Measurements from ENCODE around the gene HSCB.

Gene HSCB

GRCh38 chr22:28783786-28784671 lies 42.2 kb downstream of the HSCB start:
- H3K4ac ChIP-seq (ENCODE audit: low read depth, low read length) = no peak overlapping the region
- no peak overlapping the region for H2BK120ac ChIP-seq (ENCODE audit: low read depth, low read length)
- peaks cover 6% of the 10 kb centered on the region for H3K79me2 ChIP-seq (ENCODE audit: control insufficient read depth, insufficient read depth, low read length)
- H3K4me3 ChIP-seq (ENCODE audit: low read length) = no peak overlapping the region
- WGBS (ENCODE audit: extremely low coverage, insufficient coverage, low lambda C conversion rate) = no CpG with 5 or more reads among the region's 4 CpGs
- peaks cover 2% of the 10 kb centered on the region for H3K79me1 ChIP-seq (ENCODE audit: low read length)
- no peaks in the 10 kb centered on the region for H3K4me1 ChIP-seq (ENCODE audit: control insufficient read depth, low read depth, low read length)
- H4K5ac ChIP-seq (ENCODE audit: low read length) = no peak overlapping the region
- no peak overlapping the region for H3K56ac ChIP-seq (ENCODE audit: low read length)
- no peak overlapping the region for H3K18ac ChIP-seq (ENCODE audit: low read length)
- no peak overlapping the region for H3K4me2 ChIP-seq (ENCODE audit: low read length)
- no peak overlapping the region for H3K9ac ChIP-seq (ENCODE audit: low read length)
- H3K36me3 ChIP-seq (ENCODE audit: control insufficient read depth, insufficient read depth, low read length) = peaks cover 12% of the 10 kb centered on the region
- H3K23ac ChIP-seq (ENCODE audit: low read length) = no peak overlapping the region
- no peak overlapping the region for H2AK5ac ChIP-seq (ENCODE audit: low read length)
- no peak overlapping the region for H2BK5ac ChIP-seq (ENCODE audit: low read length)
- no peak overlapping the region for H3K27ac ChIP-seq (ENCODE audit: low read depth, low read length)
- DNase-seq = no peak
- H2BK15ac ChIP-seq (replicated peaks; ENCODE audit: low read depth) = no peak overlapping the region
- no peaks in the 10 kb centered on the region for H3K27me3 ChIP-seq (ENCODE audit: insufficient read depth, low read length, poor library complexity)
- no peak overlapping the region for H4K8ac ChIP-seq (ENCODE audit: low read depth, low read length)

GRCh38 chr22:28788601-28789000 lies 46.8 kb downstream of the HSCB start:
- H3K27me3 ChIP-seq (ENCODE audit: insufficient read depth, low read length, poor library complexity) = no peaks in the 10 kb centered on the region
- H3K23ac ChIP-seq (ENCODE audit: low read length) = no peak overlapping the region
- H3K56ac ChIP-seq (ENCODE audit: low read length) = no peak overlapping the region
- H3K27ac ChIP-seq (ENCODE audit: low read depth, low read length) = no peak overlapping the region
- no peak overlapping the region for H2AK5ac ChIP-seq (ENCODE audit: low read length)
- no peak overlapping the region for H3K9ac ChIP-seq (ENCODE audit: low read length)
- no peak overlapping the region for H3K4ac ChIP-seq (ENCODE audit: low read depth, low read length)
- peaks cover 9% of the 10 kb centered on the region for H3K36me3 ChIP-seq (ENCODE audit: control insufficient read depth, insufficient read depth, low read length)
- no peak overlapping the region for H3K4me3 ChIP-seq (ENCODE audit: low read length)
- DNase-seq = no peak
- no peak overlapping the region for H4K5ac ChIP-seq (ENCODE audit: low read length)
- H3K79me2 ChIP-seq (ENCODE audit: control insufficient read depth, insufficient read depth, low read length) = no peaks in the 10 kb centered on the region
- no peak overlapping the region for H3K4me2 ChIP-seq (ENCODE audit: low read length)
- no peak overlapping the region for H2BK120ac ChIP-seq (ENCODE audit: low read depth, low read length)
- H4K8ac ChIP-seq (ENCODE audit: low read depth, low read length) = no peak overlapping the region
- H2BK5ac ChIP-seq (ENCODE audit: low read length) = no peak overlapping the region
- H2BK15ac ChIP-seq (replicated peaks; ENCODE audit: low read depth) = no peak overlapping the region
- no peaks in the 10 kb centered on the region for H3K79me1 ChIP-seq (ENCODE audit: low read length)
- whole genome bisulfite sequencing (ENCODE audit: extremely low coverage, insufficient coverage, low lambda C conversion rate) = 100% methylated on average over 1 of the region's 3 CpGs
- H3K4me1 ChIP-seq (ENCODE audit: control insufficient read depth, low read depth, low read length) = no peaks in the 10 kb centered on the region
- no peak overlapping the region for H3K18ac ChIP-seq (ENCODE audit: low read length)

GRCh38 chr22:28791124-28791523 lies 49.3 kb downstream of the HSCB start:
- H3K4me1 ChIP-seq (ENCODE audit: control insufficient read depth, low read depth, low read length) = no peaks in the 10 kb centered on the region
- H4K5ac ChIP-seq (ENCODE audit: low read length) = no peak overlapping the region
- no peak overlapping the region for H3K4ac ChIP-seq (ENCODE audit: low read depth, low read length)
- H3K27ac ChIP-seq (ENCODE audit: low read depth, low read length) = no peak overlapping the region
- H2AK5ac ChIP-seq (ENCODE audit: low read length) = no peak overlapping the region
- no peak overlapping the region for H3K56ac ChIP-seq (ENCODE audit: low read length)
- H3K4me3 ChIP-seq (ENCODE audit: low read length) = no peak overlapping the region
- H4K8ac ChIP-seq (ENCODE audit: low read depth, low read length) = no peak overlapping the region
- H3K79me2 ChIP-seq (ENCODE audit: control insufficient read depth, insufficient read depth, low read length) = peaks cover 2% of the 10 kb centered on the region
- H2BK15ac ChIP-seq (replicated peaks; ENCODE audit: low read depth) = no peak overlapping the region
- peaks cover 10% of the 10 kb centered on the region for H3K36me3 ChIP-seq (ENCODE audit: control insufficient read depth, insufficient read depth, low read length)
- no peaks in the 10 kb centered on the region for H3K27me3 ChIP-seq (ENCODE audit: insufficient read depth, low read length, poor library complexity)
- peaks cover 4% of the 10 kb centered on the region for H3K79me1 ChIP-seq (ENCODE audit: low read length)
- no peak overlapping the region for H3K18ac ChIP-seq (ENCODE audit: low read length)
- H3K23ac ChIP-seq (ENCODE audit: low read length) = no peak overlapping the region
- H2BK120ac ChIP-seq (ENCODE audit: low read depth, low read length) = no peak overlapping the region
- WGBS (ENCODE audit: extremely low coverage, insufficient coverage, low lambda C conversion rate) = no CpG with 5 or more reads among the region's 5 CpGs
- H3K9ac ChIP-seq (ENCODE audit: low read length) = no peak overlapping the region
- no peak overlapping the region for H2BK5ac ChIP-seq (ENCODE audit: low read length)
- H3K4me2 ChIP-seq (ENCODE audit: low read length) = no peak overlapping the region
- no peak for DNase-seq

- Histone ChIP-seq H3K4me3 (ENCODE audit: low read length) (no peak overlapping the region), H4K8ac (ENCODE audit: low read depth, low read length) (no peak overlapping the region), H3K4me2 (ENCODE audit: low read length) (no peak overlapping the region), H3K27me3 (ENCODE audit: insufficient read depth, low read length, poor library complexity) (no peaks in the 10 kb centered on the region), H3K27ac (ENCODE audit: low read depth, low read length) (no peak overlapping the region), H3K23ac (ENCODE audit: low read length) (no peak overlapping the region), H2AK5ac (ENCODE audit: low read length) (no peak overlapping the region), H3K56ac (ENCODE audit: low read length) (no peak overlapping the region), H3K4ac (ENCODE audit: low read depth, low read length) (no peak overlapping the region), H3K79me1 (ENCODE audit: low read length) (peaks cover 7% of the 10 kb centered on the region), H3K79me2 (ENCODE audit: control insufficient read depth, insufficient read depth, low read length) (peaks cover 4% of the 10 kb centered on the region), H3K18ac (ENCODE audit: low read length) (no peak overlapping the region), H4K5ac (ENCODE audit: low read length) (no peak overlapping the region), H2BK5ac (ENCODE audit: low read length) (no peak overlapping the region), H3K4me1 (ENCODE audit: control insufficient read depth, low read depth, low read length) (no peaks in the 10 kb centered on the region), H2BK15ac (replicated peaks; ENCODE audit: low read depth) (no peak overlapping the region), H3K9ac (ENCODE audit: low read length) (no peak overlapping the region), H2BK120ac (ENCODE audit: low read depth, low read length) (no peak overlapping the region), H3K36me3 (ENCODE audit: control insufficient read depth, insufficient read depth, low read length) (peaks cover 13% of the 10 kb centered on the region)
- no CpG with 5 or more reads among the region's 3 CpGs for WGBS (ENCODE audit: extremely low coverage, insufficient coverage, low lambda C conversion rate)
- DNase-seq = no peak
Observed at GRCh38 chr22:28791841-28792490, 50.1 kb downstream of the HSCB start.

GRCh38 chr22:28792491-28793383 lies 50.9 kb downstream of the HSCB start:
- H3K23ac ChIP-seq (ENCODE audit: low read length) = no peak overlapping the region
- no peak overlapping the region for H3K4ac ChIP-seq (ENCODE audit: low read depth, low read length)
- H3K4me1 ChIP-seq (ENCODE audit: control insufficient read depth, low read depth, low read length) = no peaks in the 10 kb centered on the region
- WGBS (ENCODE audit: extremely low coverage, insufficient coverage, low lambda C conversion rate) = no CpG with 5 or more reads among the region's 15 CpGs
- H2BK120ac ChIP-seq (ENCODE audit: low read depth, low read length) = no peak overlapping the region
- H3K79me1 ChIP-seq (ENCODE audit: low read length) = peaks cover 8% of the 10 kb centered on the region
- no peak overlapping the region for H3K4me3 ChIP-seq (ENCODE audit: low read length)
- no peak overlapping the region for H3K56ac ChIP-seq (ENCODE audit: low read length)
- H3K27me3 ChIP-seq (ENCODE audit: insufficient read depth, low read length, poor library complexity) = no peaks in the 10 kb centered on the region
- H4K8ac ChIP-seq (ENCODE audit: low read depth, low read length) = no peak overlapping the region
- DNase-seq = no peak
- no peak overlapping the region for H3K18ac ChIP-seq (ENCODE audit: low read length)
- H3K9ac ChIP-seq (ENCODE audit: low read length) = no peak overlapping the region
- no peak overlapping the region for H3K4me2 ChIP-seq (ENCODE audit: low read length)
- H2AK5ac ChIP-seq (ENCODE audit: low read length) = no peak overlapping the region
- no peak overlapping the region for H2BK5ac ChIP-seq (ENCODE audit: low read length)
- H3K79me2 ChIP-seq (ENCODE audit: control insufficient read depth, insufficient read depth, low read length) = peaks cover 9% of the 10 kb centered on the region
- no peak overlapping the region for H3K27ac ChIP-seq (ENCODE audit: low read depth, low read length)
- no peak overlapping the region for H4K5ac ChIP-seq (ENCODE audit: low read length)
- H2BK15ac ChIP-seq (replicated peaks; ENCODE audit: low read depth) = no peak overlapping the region
- H3K36me3 ChIP-seq (ENCODE audit: control insufficient read depth, insufficient read depth, low read length) = peaks cover 13% of the 10 kb centered on the region

Data from mesendoderm (in vitro differentiated cells).